DOHH2 (cell line): ENCODE results near the gene MRGPRF.

Source experiments
- EZH2phosphoT487 ChIP-seq: fragments of 200-600 bp; sonication (generic); IDR thresholded peaks from 2 replicates; pipeline ENCODE4 v1.6.1; 2017; ENCODE audit warnings: borderline replicate concordance, mild to moderate bottlenecking, antibody characterized with exemption, low read length, moderate library complexity, mixed read lengths
- TF ChIP-seq, protein P1 (sequence below): fragments of 200-600 bp; sonication (generic); IDR thresholded peaks from one replicate; pipeline ENCODE4 v1.5.1; 2014; ENCODE audit warnings: antibody characterized with exemption, mild to moderate bottlenecking, low read depth, low read length; ENCODE audit not compliant: poor library complexity, severe bottlenecking

DNA sequence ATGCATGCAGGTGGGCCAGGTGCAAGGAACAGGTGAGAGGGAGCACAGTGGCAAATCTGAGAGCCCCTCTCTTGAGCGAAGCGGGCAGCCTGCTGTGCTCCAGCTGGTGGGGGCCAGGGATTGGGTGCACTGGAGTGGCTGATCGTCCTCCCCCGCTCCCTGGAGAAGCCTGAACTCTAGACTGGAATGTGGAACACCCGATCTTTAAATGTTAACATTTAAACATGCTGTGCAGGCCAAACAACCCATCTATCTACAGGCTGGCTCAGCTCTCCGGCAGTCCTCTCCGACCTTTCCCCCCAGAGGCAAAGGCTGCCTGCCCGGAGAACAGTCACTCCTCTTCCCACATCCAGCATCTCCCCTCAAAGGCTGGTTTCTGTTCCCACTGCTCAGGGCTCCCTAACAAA is 5.1 kb downstream of the MRGPRF start:
- no peak for TF ChIP-seq EZH2phosphoT487
- TF ChIP-seq, protein P1, sequence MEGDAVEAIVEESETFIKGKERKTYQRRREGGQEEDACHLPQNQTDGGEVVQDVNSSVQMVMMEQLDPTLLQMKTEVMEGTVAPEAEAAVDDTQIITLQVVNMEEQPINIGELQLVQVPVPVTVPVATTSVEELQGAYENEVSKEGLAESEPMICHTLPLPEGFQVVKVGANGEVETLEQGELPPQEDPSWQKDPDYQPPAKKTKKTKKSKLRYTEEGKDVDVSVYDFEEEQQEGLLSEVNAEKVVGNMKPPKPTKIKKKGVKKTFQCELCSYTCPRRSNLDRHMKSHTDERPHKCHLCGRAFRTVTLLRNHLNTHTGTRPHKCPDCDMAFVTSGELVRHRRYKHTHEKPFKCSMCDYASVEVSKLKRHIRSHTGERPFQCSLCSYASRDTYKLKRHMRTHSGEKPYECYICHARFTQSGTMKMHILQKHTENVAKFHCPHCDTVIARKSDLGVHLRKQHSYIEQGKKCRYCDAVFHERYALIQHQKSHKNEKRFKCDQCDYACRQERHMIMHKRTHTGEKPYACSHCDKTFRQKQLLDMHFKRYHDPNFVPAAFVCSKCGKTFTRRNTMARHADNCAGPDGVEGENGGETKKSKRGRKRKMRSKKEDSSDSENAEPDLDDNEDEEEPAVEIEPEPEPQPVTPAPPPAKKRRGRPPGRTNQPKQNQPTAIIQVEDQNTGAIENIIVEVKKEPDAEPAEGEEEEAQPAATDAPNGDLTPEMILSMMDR: no peak
